GM18870 (cell line): ENCODE data around the gene DOCK4.

Experiments used
- ATAC-seq: cut with Tn5 transposase; IDR thresholded peaks from one replicate; pipeline ENCODE4 v1.9.1; 2021; ENCODE audit warnings: moderate library complexity; ENCODE audit not compliant: unreplicated experiment

DOCK4 gene

GRCh38 chr7:111784296-111784695 lies 421.9 kb downstream of the DOCK4 start:
- ATAC-seq = no peak

DNA sequence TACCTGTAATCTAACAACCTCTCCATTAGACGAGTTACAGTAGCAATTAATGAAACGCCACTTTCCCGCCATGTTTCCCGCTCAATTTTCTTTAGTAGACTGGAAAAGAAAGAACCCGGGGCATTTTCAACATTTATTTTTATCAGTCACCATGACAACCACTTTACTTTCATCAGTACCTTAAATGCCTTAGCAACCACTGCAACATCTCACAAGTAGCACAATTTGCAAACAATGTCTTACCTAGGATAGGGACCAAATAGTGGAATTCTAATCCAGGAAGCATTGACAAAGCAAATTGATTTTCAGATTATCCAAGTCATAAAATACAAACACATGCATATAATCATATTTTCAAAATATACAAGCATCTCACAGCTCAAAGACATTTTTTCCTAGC lies 422.3 kb downstream of the DOCK4 start:
- ATAC-seq = no peak

DNA sequence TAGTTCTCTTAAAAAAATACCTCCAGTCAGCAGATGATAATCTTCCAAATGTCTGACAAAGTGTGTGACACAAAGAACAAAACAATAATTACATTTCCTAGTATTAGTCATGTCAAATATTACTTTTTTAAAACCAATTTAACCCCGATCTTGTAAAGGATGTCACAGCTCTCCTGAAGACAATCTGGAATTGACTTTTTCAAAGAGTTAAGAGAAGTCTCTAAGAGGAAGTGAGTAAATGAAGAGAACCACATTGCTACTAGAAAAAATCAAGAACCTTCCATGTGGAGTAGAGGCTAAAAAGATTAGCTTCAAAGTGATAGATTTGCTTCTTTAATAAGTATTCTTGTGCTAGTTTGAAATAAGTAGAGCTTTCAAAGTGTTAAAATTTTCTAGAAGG lies 425.7 kb downstream of the DOCK4 start:
- ATAC-seq = peak; percentile 61

DNA sequence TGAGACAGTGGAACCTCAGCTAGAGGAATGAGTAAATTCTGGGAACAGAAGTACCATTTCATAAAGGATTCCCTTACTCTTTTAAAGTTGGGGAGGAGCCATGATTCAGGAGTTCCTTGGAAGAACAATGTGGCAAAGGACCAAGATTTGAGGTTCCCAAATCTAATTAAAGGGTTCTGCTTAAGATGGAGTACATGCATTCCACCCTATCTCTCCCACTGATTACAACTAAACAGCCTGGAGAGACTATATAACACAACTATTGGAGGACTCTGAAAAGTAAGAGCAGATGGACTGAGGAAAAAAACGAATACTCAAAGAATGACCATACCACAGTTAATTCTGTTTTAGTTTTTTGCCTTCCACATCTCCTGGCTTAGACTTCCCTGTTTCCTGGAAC lies 431.0 kb downstream of the DOCK4 start:
- no peak for ATAC-seq

GRCh38 chr7:111772716-111773115 lies 433.5 kb downstream of the DOCK4 start:
- no peak for ATAC-seq

- ATAC-seq = no peak
Measured at GRCh38 chr7:111771638-111772037, 434.6 kb downstream of the DOCK4 start.

DNA sequence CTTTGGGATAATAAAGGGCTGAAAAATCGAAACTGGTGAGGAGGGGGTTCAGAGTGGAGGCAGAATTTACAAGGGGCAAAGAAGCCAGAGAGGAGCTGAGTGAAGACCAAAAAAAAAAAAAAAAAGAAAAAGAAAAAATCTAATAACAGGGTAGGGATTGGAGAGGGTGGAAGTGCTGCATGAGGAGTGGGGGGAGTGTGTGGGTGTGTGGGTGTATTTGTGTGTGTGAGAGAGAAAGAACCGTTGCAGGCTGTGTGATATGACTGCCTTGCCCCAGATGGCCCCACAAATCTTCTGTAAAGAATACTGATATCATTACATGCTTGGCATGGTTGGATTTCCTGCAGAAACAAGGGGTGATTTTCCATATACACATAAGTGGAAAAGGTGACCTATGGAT lies 436.1 kb downstream of the DOCK4 start:
- no peak for ATAC-seq

DNA sequence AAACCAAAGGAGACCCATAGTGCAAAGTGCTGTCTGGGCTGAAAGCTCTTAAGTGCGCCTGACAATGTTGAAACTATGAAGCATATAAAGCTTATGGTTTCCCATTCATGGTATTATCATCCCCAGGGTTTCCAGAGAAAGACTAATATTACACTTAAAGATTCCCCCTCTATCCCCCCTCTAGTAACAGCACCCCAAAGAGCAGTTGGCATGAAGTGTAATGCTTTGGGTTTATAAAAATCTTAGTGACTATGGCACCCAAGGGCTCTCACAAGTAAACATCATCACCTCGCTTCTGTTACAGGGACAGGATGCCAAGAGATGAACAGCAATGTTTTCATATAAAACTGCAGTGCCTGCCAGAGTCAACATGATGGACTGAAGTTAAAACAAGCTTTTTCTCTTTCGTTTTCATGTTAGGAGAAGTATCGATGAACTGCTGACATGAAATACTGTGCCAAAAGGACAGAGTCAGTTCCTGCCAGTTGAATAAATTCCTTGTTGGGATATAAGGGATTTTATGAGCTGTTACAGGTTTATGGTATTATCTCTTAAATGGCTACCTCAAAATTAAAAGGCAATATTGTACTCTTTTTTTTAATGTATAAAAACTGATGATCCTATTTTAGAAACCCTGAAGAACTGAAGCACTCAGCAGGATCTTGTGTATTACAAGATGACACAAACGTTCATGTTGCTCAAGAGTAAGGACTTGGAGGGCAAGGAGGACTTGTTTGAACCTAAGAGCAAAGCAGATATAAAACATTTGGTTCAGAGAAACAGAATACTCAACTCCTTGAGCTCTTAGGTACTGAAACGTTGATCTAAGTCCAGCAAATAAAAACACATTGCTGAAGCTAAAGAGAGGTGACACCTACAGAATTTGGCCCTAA lies 440.2 kb downstream of the DOCK4 start:
- ATAC-seq = no peak

DNA sequence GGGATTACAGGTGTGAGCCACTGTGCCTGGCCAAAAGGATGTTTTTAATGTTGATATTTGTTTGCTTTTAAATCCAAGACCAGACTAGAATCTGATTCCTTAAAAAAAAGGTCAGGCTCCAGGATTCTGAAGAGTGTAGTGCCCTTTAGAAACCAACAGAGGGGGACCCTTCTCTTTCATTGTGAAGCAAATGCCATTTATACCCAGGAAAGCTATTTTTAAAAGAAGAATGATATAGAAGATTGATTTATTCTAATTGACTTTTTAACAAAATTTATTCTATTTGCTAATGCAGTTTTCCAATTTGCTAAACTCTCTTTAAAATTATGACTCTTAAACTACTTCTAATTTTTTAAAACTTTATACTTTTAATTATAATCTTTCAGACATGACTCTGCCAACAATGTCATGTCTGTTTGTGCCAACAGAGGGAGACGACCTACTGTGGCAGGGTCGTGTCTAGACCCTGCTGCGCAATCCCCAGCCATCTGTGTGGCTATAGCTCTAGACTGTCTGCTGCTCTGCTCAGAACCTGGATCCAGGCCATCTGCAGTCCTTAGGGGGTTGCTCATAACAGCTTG lies 442.9 kb downstream of the DOCK4 start:
- ATAC-seq = no peak

DNA sequence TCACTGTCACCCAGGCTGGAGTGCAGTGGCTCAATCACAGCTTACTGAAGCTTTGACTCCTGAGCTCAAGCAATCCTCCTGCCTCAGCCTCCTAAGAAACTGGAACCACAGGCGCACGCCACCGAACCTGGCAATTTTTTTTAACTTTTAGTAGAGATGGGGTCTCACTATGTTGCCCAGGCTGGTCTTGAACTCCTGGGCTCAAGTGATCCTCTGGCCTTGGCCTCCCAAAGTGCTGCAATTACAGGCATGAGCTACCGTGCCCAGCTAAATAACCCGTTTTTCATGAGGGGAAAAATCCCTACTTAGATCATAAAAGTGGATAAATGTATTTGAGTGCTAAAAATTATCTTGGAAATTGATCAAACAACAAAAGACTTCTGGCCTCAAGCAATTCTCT lies 443.4 kb downstream of the DOCK4 start:
- no peak for ATAC-seq

DNA sequence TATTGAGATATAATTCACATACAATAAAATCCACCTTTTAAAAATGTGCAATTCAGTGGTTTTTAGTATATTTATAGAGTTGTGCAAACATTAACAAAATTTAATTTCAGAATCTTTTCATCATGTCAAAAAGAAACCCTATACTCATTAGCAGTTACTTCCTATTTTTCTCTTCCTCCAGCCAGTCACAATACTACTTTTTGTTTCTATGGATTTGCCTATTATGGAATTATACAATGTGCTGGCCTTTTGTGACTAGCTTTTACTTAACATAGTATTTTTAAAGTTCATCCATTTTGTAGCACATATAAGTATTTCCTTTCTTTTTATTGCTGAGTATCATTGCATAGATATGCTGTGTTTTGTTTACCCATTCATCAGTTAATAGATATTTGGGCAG lies 444.0 kb downstream of the DOCK4 start:
- ATAC-seq = no peak

DNA sequence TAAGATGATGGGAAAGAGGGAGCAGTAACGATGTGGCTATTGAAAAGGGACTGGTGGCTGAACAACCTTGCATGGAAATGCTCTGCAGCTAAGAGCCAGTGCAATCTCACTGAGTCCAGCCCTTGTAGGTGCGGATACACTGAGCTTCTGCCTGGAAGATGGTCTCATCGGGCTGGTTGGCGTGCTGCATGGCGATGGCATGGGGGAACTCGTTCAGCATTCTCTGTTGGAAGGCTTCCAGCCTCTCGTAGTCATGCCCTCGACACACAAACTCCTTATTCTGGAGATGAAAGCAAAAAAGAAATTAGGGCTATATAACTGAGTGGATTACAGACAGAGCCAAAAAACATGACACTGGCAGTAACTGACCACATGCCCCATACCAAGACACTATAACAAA lies 446.2 kb downstream of the DOCK4 start:
- no peak for ATAC-seq

DNA sequence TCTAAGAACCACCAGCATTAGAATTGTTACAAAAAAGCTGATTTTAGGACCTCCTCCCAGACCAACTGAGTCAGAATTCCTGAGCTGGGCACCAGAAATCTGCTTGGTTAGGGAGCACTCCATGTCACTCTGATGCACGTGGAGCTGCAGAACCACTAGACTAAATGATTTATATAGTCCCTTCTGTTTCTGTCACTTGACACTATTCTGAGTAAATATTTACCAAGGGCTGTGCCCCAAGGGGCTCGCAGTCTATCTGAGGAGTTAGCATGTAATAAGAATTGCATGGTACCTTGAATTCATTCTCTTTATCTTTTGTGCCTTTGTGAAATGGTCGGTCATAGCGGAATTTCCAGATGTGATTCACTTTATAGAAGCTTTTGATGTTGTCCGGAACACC lies 447.9 kb downstream of the DOCK4 start:
- no peak for ATAC-seq

DNA sequence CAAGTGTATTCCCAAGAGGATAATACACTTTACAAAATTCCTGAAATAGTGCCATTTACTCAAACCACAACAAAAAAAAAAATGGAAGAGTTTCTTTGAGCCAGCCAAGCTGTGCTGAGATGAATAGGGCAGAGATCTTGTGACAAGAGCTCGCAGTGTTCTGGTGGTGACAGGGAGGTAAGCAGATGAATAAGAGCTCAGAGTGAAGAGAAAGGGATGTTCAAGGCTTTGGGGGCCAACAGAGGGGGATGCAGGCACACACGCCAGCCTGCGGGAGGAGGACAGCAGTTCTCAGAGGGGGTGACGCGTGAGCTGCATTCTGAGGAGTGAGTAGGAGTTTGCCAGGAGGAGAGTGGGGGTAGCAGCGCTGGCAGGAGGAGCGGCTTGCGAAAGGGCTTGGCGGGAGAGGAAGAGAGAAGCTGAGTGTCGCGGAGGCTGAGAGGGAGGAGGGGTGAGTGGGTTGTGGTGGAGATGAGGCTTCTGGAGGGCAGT lies 449.5 kb downstream of the DOCK4 start:
- no peak for ATAC-seq

DNA sequence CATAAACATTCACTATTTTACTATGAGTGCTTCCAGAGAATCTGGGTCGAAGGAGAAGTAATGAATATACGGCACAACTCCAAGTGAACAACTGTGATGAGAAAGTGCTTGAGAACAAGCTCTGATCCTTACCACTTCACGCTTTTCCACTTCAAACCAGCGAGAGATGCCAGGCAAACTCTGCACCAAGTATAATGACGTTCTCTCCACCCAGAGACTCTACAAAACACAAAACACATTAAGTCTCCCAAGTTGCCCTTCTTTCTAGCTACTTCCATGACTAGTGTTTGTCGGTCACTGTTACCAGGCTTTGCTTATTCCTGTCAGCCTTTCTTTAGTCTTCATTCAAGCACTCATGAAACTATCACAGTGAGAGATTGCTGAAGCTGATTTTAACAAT lies 450.8 kb downstream of the DOCK4 start:
- no peak for ATAC-seq

- no peak for ATAC-seq
Measured at GRCh38 chr7:111753968-111754367, 452.2 kb downstream of the DOCK4 start.

DNA sequence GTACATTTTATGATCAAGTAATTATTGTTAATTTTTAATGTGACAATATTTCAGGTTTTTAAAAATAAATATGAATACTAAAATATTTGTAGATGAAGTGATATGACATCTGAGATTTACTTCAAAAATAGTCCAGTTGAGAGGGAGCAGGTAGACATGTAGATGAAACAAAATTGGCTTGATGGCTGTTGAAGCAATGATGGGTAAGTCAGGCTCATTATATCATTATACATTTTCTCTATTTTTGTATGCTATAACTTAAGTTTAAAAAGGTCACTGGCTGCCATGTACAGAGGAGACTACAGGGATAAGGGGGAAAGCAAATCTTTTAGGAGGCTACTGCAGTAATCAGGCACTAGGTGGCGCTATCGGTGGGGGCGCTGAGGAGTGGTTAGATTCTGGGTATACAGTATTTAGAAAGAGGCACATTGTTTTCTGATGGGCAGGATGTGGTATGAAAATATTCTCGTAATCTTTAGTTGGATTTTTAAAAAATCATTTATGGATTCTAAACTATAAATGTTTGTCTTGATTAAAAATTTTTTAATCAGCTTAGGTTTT lies 454.1 kb downstream of the DOCK4 start:
- peak; percentile 92 for ATAC-seq

DNA sequence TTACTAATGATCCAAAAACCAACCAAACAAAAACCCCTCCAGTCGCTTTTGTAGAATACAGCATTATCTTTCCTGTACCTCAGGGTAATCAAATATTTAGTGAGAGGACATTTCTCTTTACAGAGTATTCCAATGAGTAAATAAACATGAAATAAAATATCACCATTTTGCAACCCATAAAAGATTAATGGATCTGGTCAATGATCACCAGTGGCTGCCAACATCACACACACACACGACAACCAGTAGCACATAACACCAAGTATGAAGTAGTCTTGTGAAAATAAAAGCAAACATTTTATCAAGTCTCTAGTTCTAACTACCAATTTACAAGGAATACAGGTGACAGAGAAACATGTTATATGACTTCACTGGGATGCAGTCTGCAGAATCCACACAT lies 455.3 kb downstream of the DOCK4 start:
- no peak for ATAC-seq

GRCh38 chr7:111750228-111750627 lies 456.0 kb downstream of the DOCK4 start:
- ATAC-seq = no peak

GRCh38 chr7:111749625-111750024 lies 456.6 kb downstream of the DOCK4 start:
- no peak for ATAC-seq

GRCh38 chr7:111747718-111748117 lies 458.5 kb downstream of the DOCK4 start:
- no peak for ATAC-seq

DNA sequence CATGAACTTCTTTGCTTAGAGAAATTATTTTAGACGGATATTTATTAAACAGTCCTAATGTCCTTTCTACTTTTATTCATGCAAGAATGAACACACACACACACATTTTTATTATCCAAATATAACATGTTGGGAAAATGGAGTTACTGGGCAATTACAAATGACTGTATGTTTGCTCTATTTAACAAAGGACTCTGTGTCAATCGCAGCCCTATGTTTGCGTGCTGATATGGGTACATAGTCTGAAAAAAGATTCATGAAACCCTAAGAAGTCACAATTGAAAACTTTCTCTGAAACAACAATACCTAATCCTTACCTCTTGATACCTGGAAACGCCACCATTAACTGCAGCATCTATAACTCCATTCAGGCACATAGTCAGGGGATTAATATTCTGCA lies 459.2 kb downstream of the DOCK4 start:
- no peak for ATAC-seq
